ENCODE results near the gene NDUFB6.
A peak's percentile ranks its signal among the peaks of the same experiment; 100 is the strongest.
"Not testable (repeated sequence)": the region's sequence is repeated elsewhere in the genome, so short reads cannot be mapped to it uniquely, and the experiment has no call there.

NDUFB6 gene

DNA sequence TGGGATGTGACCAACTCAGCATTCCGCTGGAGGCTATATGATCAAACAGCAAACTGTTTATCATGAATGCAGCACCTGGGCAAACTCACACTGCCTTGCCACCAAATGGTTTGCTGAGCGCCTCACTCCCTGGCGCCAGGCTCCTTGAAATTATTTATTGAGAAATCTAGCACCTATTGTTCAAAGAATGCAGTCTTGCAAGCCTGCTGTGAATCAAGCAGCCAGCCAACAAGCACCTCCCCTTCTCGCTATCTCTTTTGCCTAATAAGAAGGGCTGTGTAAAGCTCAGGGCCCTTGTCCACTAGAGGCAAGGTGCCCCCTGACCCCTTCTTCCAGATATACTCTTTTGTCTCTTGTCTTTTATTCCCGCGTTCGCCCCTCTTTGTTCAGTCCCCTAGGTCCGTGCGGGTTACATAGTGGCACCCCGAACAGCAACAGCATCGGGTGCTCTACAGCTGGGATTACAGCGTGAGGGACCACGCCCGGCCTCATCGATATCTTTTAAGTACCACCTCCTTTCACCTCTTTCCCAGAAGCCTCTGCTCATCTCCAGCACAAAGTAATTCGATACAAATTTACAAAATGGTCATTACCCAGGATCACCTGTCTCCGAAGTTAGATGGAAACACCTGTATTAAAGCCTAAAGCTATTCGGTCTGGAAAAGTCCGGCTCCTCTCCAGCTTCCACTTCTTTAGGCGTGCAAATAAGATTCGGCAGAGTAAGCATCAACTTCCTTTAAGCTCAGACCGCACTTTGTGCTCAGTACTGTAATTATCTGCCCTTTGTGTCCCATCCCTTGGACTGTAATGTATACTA is 47.9 kb downstream of the NDUFB6 start:
- peak overlapping the region; percentile 61 for H3K4me3 ChIP-seq (replicated peaks; ENCODE audit: insufficient read depth, low read length)
- TF ChIP-seq, protein P1, sequence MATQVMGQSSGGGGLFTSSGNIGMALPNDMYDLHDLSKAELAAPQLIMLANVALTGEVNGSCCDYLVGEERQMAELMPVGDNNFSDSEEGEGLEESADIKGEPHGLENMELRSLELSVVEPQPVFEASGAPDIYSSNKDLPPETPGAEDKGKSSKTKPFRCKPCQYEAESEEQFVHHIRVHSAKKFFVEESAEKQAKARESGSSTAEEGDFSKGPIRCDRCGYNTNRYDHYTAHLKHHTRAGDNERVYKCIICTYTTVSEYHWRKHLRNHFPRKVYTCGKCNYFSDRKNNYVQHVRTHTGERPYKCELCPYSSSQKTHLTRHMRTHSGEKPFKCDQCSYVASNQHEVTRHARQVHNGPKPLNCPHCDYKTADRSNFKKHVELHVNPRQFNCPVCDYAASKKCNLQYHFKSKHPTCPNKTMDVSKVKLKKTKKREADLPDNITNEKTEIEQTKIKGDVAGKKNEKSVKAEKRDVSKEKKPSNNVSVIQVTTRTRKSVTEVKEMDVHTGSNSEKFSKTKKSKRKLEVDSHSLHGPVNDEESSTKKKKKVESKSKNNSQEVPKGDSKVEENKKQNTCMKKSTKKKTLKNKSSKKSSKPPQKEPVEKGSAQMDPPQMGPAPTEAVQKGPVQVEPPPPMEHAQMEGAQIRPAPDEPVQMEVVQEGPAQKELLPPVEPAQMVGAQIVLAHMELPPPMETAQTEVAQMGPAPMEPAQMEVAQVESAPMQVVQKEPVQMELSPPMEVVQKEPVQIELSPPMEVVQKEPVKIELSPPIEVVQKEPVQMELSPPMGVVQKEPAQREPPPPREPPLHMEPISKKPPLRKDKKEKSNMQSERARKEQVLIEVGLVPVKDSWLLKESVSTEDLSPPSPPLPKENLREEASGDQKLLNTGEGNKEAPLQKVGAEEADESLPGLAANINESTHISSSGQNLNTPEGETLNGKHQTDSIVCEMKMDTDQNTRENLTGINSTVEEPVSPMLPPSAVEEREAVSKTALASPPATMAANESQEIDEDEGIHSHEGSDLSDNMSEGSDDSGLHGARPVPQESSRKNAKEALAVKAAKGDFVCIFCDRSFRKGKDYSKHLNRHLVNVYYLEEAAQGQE (IDR thresholded peaks at IDR 0.05; ENCODE audit: insufficient replicate concordance, low read depth): no peak
- TF ChIP-seq POLR2AphosphoS5 (IDR thresholded peaks at IDR 0.05; ENCODE audit: low read depth) (no peak), GABPA (IDR thresholded peaks at IDR 0.05; ENCODE audit: low read depth) (no peak)
- TF ChIP-seq, protein P2, sequence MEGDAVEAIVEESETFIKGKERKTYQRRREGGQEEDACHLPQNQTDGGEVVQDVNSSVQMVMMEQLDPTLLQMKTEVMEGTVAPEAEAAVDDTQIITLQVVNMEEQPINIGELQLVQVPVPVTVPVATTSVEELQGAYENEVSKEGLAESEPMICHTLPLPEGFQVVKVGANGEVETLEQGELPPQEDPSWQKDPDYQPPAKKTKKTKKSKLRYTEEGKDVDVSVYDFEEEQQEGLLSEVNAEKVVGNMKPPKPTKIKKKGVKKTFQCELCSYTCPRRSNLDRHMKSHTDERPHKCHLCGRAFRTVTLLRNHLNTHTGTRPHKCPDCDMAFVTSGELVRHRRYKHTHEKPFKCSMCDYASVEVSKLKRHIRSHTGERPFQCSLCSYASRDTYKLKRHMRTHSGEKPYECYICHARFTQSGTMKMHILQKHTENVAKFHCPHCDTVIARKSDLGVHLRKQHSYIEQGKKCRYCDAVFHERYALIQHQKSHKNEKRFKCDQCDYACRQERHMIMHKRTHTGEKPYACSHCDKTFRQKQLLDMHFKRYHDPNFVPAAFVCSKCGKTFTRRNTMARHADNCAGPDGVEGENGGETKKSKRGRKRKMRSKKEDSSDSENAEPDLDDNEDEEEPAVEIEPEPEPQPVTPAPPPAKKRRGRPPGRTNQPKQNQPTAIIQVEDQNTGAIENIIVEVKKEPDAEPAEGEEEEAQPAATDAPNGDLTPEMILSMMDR (IDR thresholded peaks at IDR 0.05; ENCODE audit: insufficient read depth, low read length): no peak
- no peak overlapping the region for H3K27ac ChIP-seq (replicated peaks)
- no peaks in the 10 kb centered on the region for H3K27me3 ChIP-seq (ENCODE audit: insufficient read depth, poor library complexity, severe bottlenecking)
- DNase-seq (ENCODE audit: low read depth in 1 of 2, low spot score in 1 of 2): peak in 1 of 2 experiments; percentile 25

DNA sequence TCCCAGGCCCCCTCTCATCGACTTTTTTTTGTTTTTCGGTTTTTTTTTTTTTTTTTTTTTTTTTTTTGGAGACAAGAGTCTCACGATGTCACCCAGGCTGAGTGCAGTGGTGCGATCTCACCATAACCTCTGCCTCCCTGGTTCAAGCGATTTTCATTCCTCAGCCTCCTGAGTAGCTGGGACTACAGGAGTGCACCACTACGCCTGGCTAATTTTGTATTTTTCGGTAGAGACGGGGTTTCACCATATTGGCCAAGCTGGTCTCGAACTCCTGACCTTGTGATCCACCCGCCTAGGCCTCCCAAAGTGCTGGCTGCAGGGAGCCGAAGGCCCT is 48.4 kb downstream of the NDUFB6 start:
- H3K27me3 ChIP-seq (ENCODE audit: insufficient read depth, poor library complexity, severe bottlenecking); H3K27ac ChIP-seq (replicated peaks); DNase-seq (ENCODE audit: low read depth in 1 of 2, low spot score in 1 of 2); H3K4me3 ChIP-seq (replicated peaks; ENCODE audit: insufficient read depth, low read length): not testable (repeated sequence)

DNA sequence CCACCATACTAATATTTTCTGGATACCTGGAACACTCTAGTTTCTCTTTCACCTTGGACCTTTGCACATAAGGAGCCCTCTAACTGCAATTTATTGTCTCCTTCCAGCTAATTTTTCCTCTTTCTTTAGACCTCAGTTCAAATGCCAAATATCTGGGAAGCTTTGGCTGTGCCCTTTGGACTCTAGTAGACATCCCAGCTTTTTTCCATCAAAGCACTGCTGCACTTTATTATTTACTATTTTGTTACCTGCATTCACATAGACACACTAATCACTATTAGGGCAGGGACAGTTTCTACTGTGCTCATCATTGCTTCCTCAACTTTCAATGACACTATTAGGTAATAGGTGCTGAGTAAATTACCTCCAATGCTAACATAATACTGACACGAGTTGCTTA is 49.0 kb downstream of the NDUFB6 start:
- no peaks in the 10 kb centered on the region for H3K27me3 ChIP-seq (ENCODE audit: insufficient read depth, poor library complexity, severe bottlenecking)
- DNase-seq (ENCODE audit: low read depth in 1 of 2, low spot score in 1 of 2): no peak
- no peak for TF ChIP-seq GABPA (IDR thresholded peaks at IDR 0.05; ENCODE audit: low read depth)
- TF ChIP-seq, protein P2 (IDR thresholded peaks at IDR 0.05; ENCODE audit: insufficient read depth, low read length): no peak
- TF ChIP-seq SPI1 (IDR thresholded peaks at IDR 0.05; ENCODE audit: borderline replicate concordance, low read depth): no peak
- TF ChIP-seq POLR2AphosphoS5 (IDR thresholded peaks at IDR 0.05; ENCODE audit: low read depth): no peak
- TF ChIP-seq, protein P1 (IDR thresholded peaks at IDR 0.05; ENCODE audit: insufficient replicate concordance, low read depth): no peak
- no peak overlapping the region for H3K4me3 ChIP-seq (replicated peaks; ENCODE audit: insufficient read depth, low read length)
- no peak overlapping the region for H3K27ac ChIP-seq (replicated peaks)

DNA sequence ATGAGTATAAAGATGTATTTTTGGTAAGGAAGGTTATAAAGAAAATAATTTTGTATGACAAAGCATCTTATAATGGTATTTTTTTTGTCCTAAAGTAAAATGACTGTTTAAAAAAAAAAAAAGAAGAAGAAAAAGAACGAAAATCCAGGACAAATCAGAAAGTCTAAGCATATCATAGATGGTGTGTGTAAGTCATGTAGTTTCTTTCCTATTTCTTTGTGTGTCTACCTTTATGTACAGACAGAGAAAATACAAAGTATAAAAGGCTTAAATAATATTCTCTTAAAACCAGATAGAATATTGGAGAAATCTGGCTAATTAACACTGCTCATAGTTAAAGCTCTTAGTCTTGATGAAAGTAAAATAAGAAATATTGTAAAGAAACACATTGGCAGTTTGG is 54.7 kb downstream of the NDUFB6 start:
- Histone ChIP-seq H3K4me3 (replicated peaks; ENCODE audit: insufficient read depth, low read length) (no peak overlapping the region), H3K27ac (replicated peaks) (no peak overlapping the region), H3K27me3 (ENCODE audit: insufficient read depth, poor library complexity, severe bottlenecking) (no peaks in the 10 kb centered on the region)
- DNase-seq (ENCODE audit: low read depth in 1 of 2, low spot score in 1 of 2): no peak
- TF ChIP-seq, protein P1 (IDR thresholded peaks at IDR 0.05; ENCODE audit: insufficient replicate concordance, low read depth): no peak
- no peak for TF ChIP-seq SPI1 (IDR thresholded peaks at IDR 0.05; ENCODE audit: borderline replicate concordance, low read depth)
- TF ChIP-seq GABPA (IDR thresholded peaks at IDR 0.05; ENCODE audit: low read depth): no peak
- no peak for TF ChIP-seq POLR2AphosphoS5 (IDR thresholded peaks at IDR 0.05; ENCODE audit: low read depth)
- TF ChIP-seq, protein P2 (IDR thresholded peaks at IDR 0.05; ENCODE audit: insufficient read depth, low read length): no peak

All from HL-60 (cell line).